Ureter (tissue), 1 donor: ENCODE measurements around the gene FOXI3. TPM values are rescaled to one million over a fixed set of nuclear protein-coding genes. Genes with fewer than 3 reads are reported as not detected.
"Not testable (repeated sequence)": the region's sequence is repeated elsewhere in the genome, so short reads cannot be mapped to it uniquely, and the experiment has no call there.

Experiments used
- DNase-seq: peaks from one replicate; pipeline ENCODE4 v3.0.0-alpha.2; 2020; ENCODE audit warnings: low spot score
- total RNA-seq: library from RNA; stranded (reverse); gene quantifications from one replicate; pipeline ENCODE4 v1.2.4, GENCODE V29; 2023
- donor health status: DM: yes; HTN: yes; CAD: no.

The FOXI3 gene
- total RNA-seq, 1 donor from 2014 or later = not detected

GRCh38 chr2:88442061-88442460, 10.4 kb downstream of the FOXI3 start:
- DNase-seq = no peak

- DNase-seq = no peak
Measured at GRCh38 chr2:88437010-88437409, 15.5 kb downstream of the FOXI3 start.

DNA sequence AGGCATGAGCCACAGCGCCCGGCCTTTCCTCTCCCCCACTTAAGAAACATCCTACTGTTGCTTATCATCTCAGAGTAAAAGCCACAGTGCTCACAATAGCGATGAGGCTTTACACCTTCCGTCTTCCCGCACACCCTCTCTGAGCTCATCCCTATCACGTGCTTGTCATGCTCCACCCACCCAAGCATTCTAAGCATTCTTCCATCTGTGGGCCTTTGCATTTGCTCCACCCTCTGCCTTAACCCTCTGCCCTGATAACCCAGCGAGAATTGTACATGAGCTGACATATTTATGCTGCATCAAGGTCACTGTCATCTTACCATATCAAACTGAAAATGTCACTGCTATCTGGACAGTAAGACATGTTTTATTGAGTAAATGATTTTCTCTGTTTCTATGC, 22.6 kb downstream of the FOXI3 start:
- no peak for DNase-seq

DNA sequence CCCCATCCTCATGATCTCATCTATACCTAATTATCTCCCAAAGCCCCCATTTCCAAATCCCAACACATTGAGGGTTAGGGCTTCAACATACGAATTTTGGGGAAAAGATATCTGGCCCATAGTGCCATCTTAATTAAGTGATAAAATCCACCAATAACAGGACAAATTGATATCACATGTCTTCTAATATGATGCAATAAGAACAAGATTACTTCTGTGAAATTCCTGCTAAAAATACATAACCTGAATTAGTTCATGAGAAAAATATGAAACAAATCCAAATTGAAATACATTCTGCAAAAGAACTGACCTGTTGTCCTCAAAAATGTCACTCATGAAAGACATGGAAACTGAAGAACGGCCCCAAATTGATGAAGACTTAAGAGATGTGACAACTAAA, 28.8 kb downstream of the FOXI3 start:
- no peak for DNase-seq

- not testable (repeated sequence) for DNase-seq
Measured at GRCh38 chr2:88419051-88419450, 33.4 kb downstream of the FOXI3 start.

- no peak for DNase-seq
Measured at GRCh38 chr2:88416016-88416663, 36.4 kb downstream of the FOXI3 start.

DNA sequence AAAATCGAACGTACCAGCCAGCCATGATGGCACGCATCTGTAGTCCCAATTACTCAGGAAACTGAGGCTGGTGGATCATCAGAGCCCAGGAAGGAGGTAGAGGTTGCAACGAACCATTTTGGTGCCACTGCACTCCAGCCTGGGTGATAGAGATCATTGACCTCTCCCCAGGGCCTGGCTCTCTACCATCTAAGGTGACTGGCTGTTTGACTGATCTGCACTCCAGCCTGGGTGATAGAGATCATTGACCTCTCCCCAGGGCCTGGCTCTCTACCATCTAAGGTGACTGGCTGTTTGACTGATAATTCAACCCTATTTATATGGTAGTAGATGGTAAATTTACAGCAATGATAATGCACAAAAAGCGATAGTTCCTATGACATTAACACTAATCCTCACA, 43.6 kb downstream of the FOXI3 start:
- DNase-seq = not testable (repeated sequence)

DNA sequence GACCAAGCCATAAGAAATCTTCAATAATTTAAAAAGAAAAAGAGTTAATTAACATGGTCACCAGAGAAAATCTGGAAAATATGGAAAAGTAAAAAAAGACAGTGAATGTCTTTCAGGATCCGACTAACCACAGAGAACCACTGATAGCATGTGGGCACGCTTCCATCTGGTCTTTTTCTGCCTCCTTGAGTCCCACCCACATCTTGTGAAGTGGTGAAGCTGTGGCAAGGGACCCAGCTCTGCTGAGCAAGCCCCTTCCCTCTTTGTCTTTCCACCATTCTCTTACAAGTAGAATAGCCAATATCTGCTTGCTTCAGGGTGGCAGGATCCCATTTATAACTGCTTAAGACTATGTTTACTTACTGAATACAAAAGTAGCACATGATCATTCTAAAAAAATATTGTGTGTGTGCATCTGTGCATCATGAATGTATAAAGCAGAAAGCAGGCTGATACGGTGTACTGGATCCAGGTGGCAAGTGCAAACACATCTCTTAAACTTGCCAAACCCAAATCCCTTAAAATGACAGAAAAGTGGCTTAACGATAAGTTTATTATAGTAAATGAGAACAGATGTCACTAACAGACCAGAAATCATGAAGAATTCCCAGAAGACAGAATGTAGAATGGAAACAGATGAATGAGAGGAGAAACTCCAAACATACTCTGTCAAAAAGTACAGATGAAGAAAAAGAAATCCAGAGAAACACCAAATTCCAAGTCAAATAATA, 52.3 kb downstream of the FOXI3 start:
- no peak for DNase-seq

DNA sequence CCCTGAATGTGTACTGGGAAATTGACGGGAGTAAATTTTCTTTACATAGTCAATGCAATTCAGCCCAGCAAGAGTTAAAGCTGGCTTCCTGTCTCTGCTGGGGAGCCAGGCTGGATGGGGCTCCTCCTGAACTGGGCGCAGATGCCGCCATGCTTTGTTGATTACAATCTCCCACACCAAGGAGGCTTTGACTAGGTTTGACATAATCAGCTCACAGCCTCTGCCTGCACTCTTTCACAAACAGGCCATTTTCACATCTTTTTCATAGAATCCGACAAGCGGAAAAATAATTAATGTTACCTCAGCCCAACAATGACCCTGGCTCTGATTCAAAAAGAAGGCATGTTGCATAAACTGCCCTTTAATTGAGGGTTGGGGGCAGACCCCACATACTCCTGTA, 54.3 kb downstream of the FOXI3 start:
- no peak for DNase-seq

Other genes with a start within 250 kb of the FOXI3 start
- 30.2 TPM for gene EIF2AK3, start 174.8 kb upstream of the FOXI3 start, total RNA-seq
- 21.7 TPM for gene RPIA, start 239.0 kb upstream of the FOXI3 start, total RNA-seq